ENCODE measurements around the gene CDC42EP3.

Gene CDC42EP3

GRCh38 chr2:37654419-37654818, 17.0 kb downstream of the CDC42EP3 start:
- no peak for DNase-seq

- DNase-seq: no peak
These were observed 17.6 kb downstream of the CDC42EP3 start for GRCh38 chr2:37653805-37654378.

- no peak for DNase-seq
These were observed 18.3 kb downstream of the CDC42EP3 start for GRCh38 chr2:37653093-37653492.

GRCh38 chr2:37652199-37652640, 19.2 kb downstream of the CDC42EP3 start:
- no peak for DNase-seq

GRCh38 chr2:37650548-37651093, 20.8 kb downstream of the CDC42EP3 start:
- no peak for DNase-seq

GRCh38 chr2:37649518-37649917, 21.9 kb downstream of the CDC42EP3 start:
- no peak for DNase-seq

GRCh38 chr2:37648331-37649011, 23.0 kb downstream of the CDC42EP3 start:
- peak; percentile 55 for DNase-seq

GRCh38 chr2:37647971-37648330, 23.5 kb downstream of the CDC42EP3 start:
- no peak for DNase-seq

GRCh38 chr2:37645836-37646235, 25.6 kb downstream of the CDC42EP3 start:
- no peak for DNase-seq

GRCh38 chr2:37645362-37645761, 26.1 kb downstream of the CDC42EP3 start:
- no peak for DNase-seq

- no peak for DNase-seq
These were observed 27.3 kb downstream of the CDC42EP3 start for GRCh38 chr2:37644191-37644590.

- DNase-seq: no peak
These were observed 27.7 kb downstream of the CDC42EP3 start for GRCh38 chr2:37643730-37644078.

- no peak for DNase-seq
These were observed 28.3 kb downstream of the CDC42EP3 start for GRCh38 chr2:37642907-37643729.

GRCh38 chr2:37641582-37642171, 29.8 kb downstream of the CDC42EP3 start:
- DNase-seq: no peak

- DNase-seq: no peak
These were observed 31.8 kb downstream of the CDC42EP3 start for GRCh38 chr2:37639631-37640030.

- DNase-seq: no peak
These were observed 32.5 kb downstream of the CDC42EP3 start for GRCh38 chr2:37638973-37639372.

GRCh38 chr2:37637985-37638384, 33.5 kb downstream of the CDC42EP3 start:
- no peak for DNase-seq

GRCh38 chr2:37637190-37637860, 34.1 kb downstream of the CDC42EP3 start:
- no peak for DNase-seq

- no peak for DNase-seq
These were observed 34.9 kb downstream of the CDC42EP3 start for GRCh38 chr2:37636381-37637066.

GRCh38 chr2:37635504-37636380, 35.7 kb downstream of the CDC42EP3 start:
- peak; percentile 67 for DNase-seq

GRCh38 chr2:37634914-37635503, 36.4 kb downstream of the CDC42EP3 start:
- DNase-seq: peak; percentile 23

Data from activated gamma-delta T cell treated with Interleukin-2 at 50 U/mL for 16 hours (primary cell).